Measurements from ENCODE around the gene ELF1. TPM values are rescaled to one million over a fixed set of nuclear protein-coding genes. Genes with fewer than 3 reads are reported as not detected.

Gene ELF1
- total RNA-seq, 4 donors from 2014 or later = 38.0 to 123 (median 105) TPM

- Histone ChIP-seq H3K9me3 (no peaks in the 10 kb centered on the region), H3K27ac (peak overlapping the region; percentile 71 to 82 (median 78))
- in situ Hi-C loops (cut with MboI; ENCODE audit: low pct_ligation_motif_present in 1 of 4, low pct_unique_long_range_greater_than_20kb in 1 of 4, low sequenced_read_pairs in 3 of 4) = no loop called here
Measured at GRCh38 chr13:40973409-40973808, 45.7 kb downstream of the ELF1 start.

GRCh38 chr13:40971321-40971720 is 47.8 kb downstream of the ELF1 start:
- WGBS, 2 donors (ENCODE audit: low coverage in 1 of 2) = 72% methylated on average over 4 of the region's 4 CpGs; no CpG with 5 or more reads in 1 of the 2 donors
- H3K4me1 ChIP-seq = peaks cover 53 to 100% (median 74%) of the 10 kb centered on the region in 4 donors
- intact Hi-C loops (cut with DNase I; ENCODE audit: low total_unique reads) (no loop called here), in situ Hi-C loops (cut with MboI; ENCODE audit: low pct_ligation_motif_present in 1 of 4, low pct_unique_long_range_greater_than_20kb in 1 of 4, low sequenced_read_pairs in 3 of 4) (no loop called here)
- no peaks in the 10 kb centered on the region for H3K9me3 ChIP-seq
- no peak for TF ChIP-seq POLR2A (IDR thresholded peaks at IDR 0.05)
- no peak for TF ChIP-seq CTCF (IDR thresholded peaks at IDR 0.05)
- TF ChIP-seq POLR2AphosphoS5 (IDR thresholded peaks at IDR 0.05) = no peak
- TF ChIP-seq EP300 (IDR thresholded peaks at IDR 0.05; ENCODE audit: low read depth) = no peak
- no peaks in the 10 kb centered on the region for H3K36me3 ChIP-seq
- no peaks in the 10 kb centered on the region for H3K27me3 ChIP-seq
- no peak for DNase-seq
- H3K27ac ChIP-seq = no peak overlapping the region
- H3K4me3 ChIP-seq = no peak overlapping the region

More at GRCh38 chr13:40973409-40973808, 45.7 kb downstream of the ELF1 start:
- WGBS, 2 donors (ENCODE audit: low coverage in 1 of 2) = 40 to 43% methylated on average over 1 of the region's 1 CpG
- no peaks in the 10 kb centered on the region for H3K27me3 ChIP-seq
- no peak overlapping the region for H3K4me3 ChIP-seq
- H3K4me1 ChIP-seq = peaks cover 53 to 100% (median 74%) of the 10 kb centered on the region in 4 donors
- DNase-seq = no peak
- intact Hi-C loops (cut with DNase I; ENCODE audit: low total_unique reads) = no loop called here
- H3K36me3 ChIP-seq = no peaks in the 10 kb centered on the region
- TF ChIP-seq POLR2A (IDR thresholded peaks at IDR 0.05) = no peak
- no peak for TF ChIP-seq CTCF (IDR thresholded peaks at IDR 0.05)
- no peak for TF ChIP-seq POLR2AphosphoS5 (IDR thresholded peaks at IDR 0.05)
- no peak for TF ChIP-seq EP300 (IDR thresholded peaks at IDR 0.05; ENCODE audit: low read depth)

GRCh38 chr13:40970803-40971202 is 48.3 kb downstream of the ELF1 start:
- 67 to 78% methylated on average over 4 of the region's 4 CpGs for WGBS, 2 donors (ENCODE audit: low coverage in 1 of 2)
- DNase-seq = no peak
- H3K4me3 ChIP-seq = no peak overlapping the region
- no peaks in the 10 kb centered on the region for H3K9me3 ChIP-seq
- H3K36me3 ChIP-seq = no peaks in the 10 kb centered on the region
- TF ChIP-seq POLR2AphosphoS5 (IDR thresholded peaks at IDR 0.05) (no peak), POLR2A (IDR thresholded peaks at IDR 0.05) (no peak), EP300 (IDR thresholded peaks at IDR 0.05; ENCODE audit: low read depth) (no peak), CTCF (IDR thresholded peaks at IDR 0.05) (no peak)
- no peaks in the 10 kb centered on the region for H3K27me3 ChIP-seq
- no peak overlapping the region for H3K27ac ChIP-seq
- H3K4me1 ChIP-seq = peaks cover 51 to 100% (median 70%) of the 10 kb centered on the region in 4 donors
- in situ Hi-C loops (cut with MboI; ENCODE audit: low pct_ligation_motif_present in 1 of 4, low pct_unique_long_range_greater_than_20kb in 1 of 4, low sequenced_read_pairs in 3 of 4) (no loop called here), intact Hi-C loops (cut with DNase I; ENCODE audit: low total_unique reads) (no loop called here)

- no peak for DNase-seq
- intact Hi-C loops (cut with DNase I; ENCODE audit: low total_unique reads) (no loop called here), in situ Hi-C loops (cut with MboI; ENCODE audit: low pct_ligation_motif_present in 1 of 4, low pct_unique_long_range_greater_than_20kb in 1 of 4, low sequenced_read_pairs in 3 of 4) (no loop called here)
- Histone ChIP-seq H3K4me1 (peaks cover 38 to 99% (median 69%) of the 10 kb centered on the region in 4 donors), H3K36me3 (no peaks in the 10 kb centered on the region), H3K27me3 (no peaks in the 10 kb centered on the region), H3K9me3 (no peaks in the 10 kb centered on the region), H3K27ac (no peak overlapping the region), H3K4me3 (no peak overlapping the region)
- TF ChIP-seq CTCF (IDR thresholded peaks at IDR 0.05) (no peak), POLR2AphosphoS5 (IDR thresholded peaks at IDR 0.05) (no peak), POLR2A (IDR thresholded peaks at IDR 0.05) (no peak), EP300 (IDR thresholded peaks at IDR 0.05; ENCODE audit: low read depth) (no peak)
- 45 to 51% methylated on average over 3 to 4 of the region's 4 CpGs for WGBS, 2 donors (ENCODE audit: low coverage in 1 of 2)
Measured at GRCh38 chr13:40969169-40969901, 49.8 kb downstream of the ELF1 start.
